HCT116 (cell line): Measurements from ENCODE around the gene KRTAP10-10. TPM values are rescaled to one million over a fixed set of nuclear protein-coding genes. Genes with fewer than 3 reads are reported as not detected.

ENCODE experiments used
- ATAC-seq: fragments of 200-7000 bp; cut with Tn5 transposase; 2 replicates; pipeline ENCODE4 v1.9.1; 2020; ENCODE audit warnings: mild to moderate bottlenecking, moderate library complexity
- BruUV-seq: library from RNA; stranded (reverse); fragments of 400-500 nt; replicated peaks from 2 replicates; lab custom pipeline; 2021; lab: Mats Ljungman, UMichigan
- CTCF ChIA-PET: fragments of 300-600 bp; sonication (Branson Sonifier 250); formaldehyde crosslinking; loops from one replicate; lab custom pipeline; 2021; ENCODE audit warnings: antibody characterized with exemption; lab: Charles Lee
- POLR2A ChIA-PET: fragments of 300-600, 350-600 bp; sonication (Branson Sonifier 250); formaldehyde crosslinking; loops from one replicate; lab custom pipeline; 2021; ENCODE audit warnings: antibody characterized with exemption; lab: Charles Lee
- RAD21 ChIA-PET, 2 experiments: fragments of 300-600 bp; sonication (Branson Sonifier 250); formaldehyde crosslinking; loops; one replicate each; lab custom pipeline; 2023; ENCODE audit warnings: low total read pairs in 2 of 2; ENCODE audit not compliant: uncharacterized antibody in 2 of 2, unreplicated experiment in 2 of 2, low non-redundant PET in 1 of 2; lab: Charles Lee
- DNase-seq: peaks from one replicate; pipeline ENCODE4 v3.0.0-alpha.2; 2010; ENCODE audit warnings: low read depth, low spot score
- H2AFZ ChIP-seq: fragments of 200-600 bp; shearing (Covaris generic), sonication (generic); 2 replicates; pipeline ENCODE4 v1.6.1; 2017; ENCODE audit warnings: low read depth, mixed run types, mixed read lengths, antibody characterized with exemption, low read length; ENCODE audit not compliant: poor library complexity, severe bottlenecking
- H3K27ac ChIP-seq: 2 replicates; pipeline ENCODE4 v1.5.1; 2012; ENCODE audit warnings: low read depth, low read length
- H3K27me3 ChIP-seq: fragments of 200-600 bp; sonication (generic); 2 replicates; pipeline ENCODE4 v1.6.1; 2016; ENCODE audit warnings: mixed run types, low read length, mixed read lengths; ENCODE audit not compliant: insufficient read depth
- H3K36me3 ChIP-seq, 2 experiments: fragments of 200-500 bp in 1 of 2; fragments of 200-600 bp in 1 of 2; sonication (Bioruptor generic) in 1 of 2; sonication (generic) in 1 of 2; 2 replicates each; pipeline versions ENCODE4 v1.5.1 to v1.6.1; 2014 to 2016; ENCODE audit warnings: low read length in 2 of 2, inconsistent platforms in 1 of 2, mixed read lengths in 1 of 2, mixed run types in 1 of 2; ENCODE audit not compliant: insufficient read depth in 2 of 2, control insufficient read depth in 1 of 2
- H3K4me1 ChIP-seq, 2 experiments: fragments of 200-600 bp in 1 of 2; sonication (generic) in 1 of 2; 2 replicates each; pipeline versions ENCODE4 v1.5.1 to v1.6.1; 2012 to 2017; ENCODE audit warnings: low read length in 2 of 2, inconsistent platforms in 1 of 2, mild to moderate bottlenecking in 1 of 2, mixed read lengths in 1 of 2, mixed run types in 1 of 2, moderate library complexity in 1 of 2; ENCODE audit not compliant: insufficient read depth in 2 of 2, control insufficient read depth in 1 of 2
- H3K4me2 ChIP-seq: fragments of 200-600 bp; sonication (generic); 2 replicates; pipeline ENCODE4 v1.6.1; 2017; ENCODE audit warnings: mixed run types, low read length, mixed read lengths
- H3K4me3 ChIP-seq, 2 experiments: fragments of 200-600 bp in 1 of 2; sonication (generic) in 1 of 2; replicated peaks in 1 of 2; 2 replicates each; pipeline ENCODE4 v1.5.1; 2011 to 2016; ENCODE audit warnings: low read length in 2 of 2, control low read depth in 1 of 2, low read depth in 1 of 2, mild to moderate bottlenecking in 1 of 2, mixed read lengths in 1 of 2, mixed run types in 1 of 2
- H3K79me2 ChIP-seq: fragments of 200-600 bp; sonication (generic); 2 replicates; pipeline ENCODE4 v1.6.1; 2017; ENCODE audit warnings: mild to moderate bottlenecking, mixed run types, low read length, moderate library complexity, mixed read lengths; ENCODE audit not compliant: insufficient read depth
- H3K9ac ChIP-seq: fragments of 200-600 bp; sonication (generic); 2 replicates; pipeline ENCODE4 v1.6.1; 2016; ENCODE audit warnings: low read length, mixed read lengths
- H3K9me2 ChIP-seq: fragments of 200-600 bp; sonication (generic), shearing (Covaris generic); 2 replicates; pipeline ENCODE4 v1.6.1; 2017; ENCODE audit warnings: mixed run types, mild to moderate bottlenecking, moderate library complexity; ENCODE audit not compliant: insufficient read depth
- H3K9me3 ChIP-seq, 2 experiments: fragments of 200-500 bp in 1 of 2; fragments of 200-600 bp in 1 of 2; sonication (Bioruptor generic) in 1 of 2; sonication (generic) in 1 of 2; 2 replicates each; pipeline ENCODE4 v1.6.1; 2014 to 2017; ENCODE audit warnings: low read length in 2 of 2, mixed read lengths in 2 of 2, inconsistent platforms in 1 of 2, low read depth in 1 of 2, mild to moderate bottlenecking in 1 of 2, mixed run types in 1 of 2, moderate library complexity in 1 of 2; ENCODE audit not compliant: control insufficient read depth in 1 of 2, insufficient read depth in 1 of 2
- H4K20me1 ChIP-seq: fragments of 200-600 bp; sonication (generic), shearing (Covaris generic); 2 replicates; pipeline ENCODE4 v1.6.1; 2017; ENCODE audit warnings: mixed run types, mild to moderate bottlenecking, moderate library complexity; ENCODE audit not compliant: insufficient read depth
- ATF3 ChIP-seq: IDR thresholded peaks from 2 replicates; pipeline ENCODE4 v1.6.1; 2012
- CTCF ChIP-seq, 3 experiments: fragments of 200-600 bp in 1 of 3; sonication (generic) in 1 of 3; IDR thresholded peaks in 2 of 3; conservative IDR thresholded peaks in 1 of 3; 2 replicates each; pipeline ENCODE4 v1.5.1; 2012 to 2017; ENCODE audit warnings: low read depth in 2 of 3, low read length in 2 of 3, antibody characterized with exemption in 1 of 3, borderline replicate concordance in 1 of 3, control low read depth in 1 of 3, mild to moderate bottlenecking in 1 of 3, mixed read lengths in 1 of 3, mixed run types in 1 of 3, moderate library complexity in 1 of 3; ENCODE audit not compliant: insufficient read depth in 1 of 3
- FOSL1 ChIP-seq: IDR thresholded peaks from 2 replicates; pipeline ENCODE4 v1.6.1; 2012; ENCODE audit warnings: low read depth
- JUND ChIP-seq: IDR thresholded peaks from 2 replicates; pipeline ENCODE4 v1.6.1; 2012
- POLR2AphosphoS5 ChIP-seq: IDR thresholded peaks from 2 replicates; pipeline ENCODE4 v1.6.1; 2011; ENCODE audit warnings: mild to moderate bottlenecking, low read depth, low read length, moderate library complexity
- REST ChIP-seq: IDR thresholded peaks from 2 replicates; pipeline ENCODE4 v1.6.1; 2012; ENCODE audit warnings: low read depth
- SRF ChIP-seq: IDR thresholded peaks from 2 replicates; pipeline ENCODE4 v1.6.1; 2012; ENCODE audit warnings: low read depth
- intact Hi-C: fragments of 100-400 bp; cut with micrococcal nuclease; formaldehyde crosslinking; loops from 2 replicates; pipeline ENCODE4 v1.10.0; 2022
- total RNA-seq: library from RNA; stranded (reverse); gene quantifications from one replicate; pipeline ENCODE4 v1.2.1, GENCODE V29; 2021; ENCODE audit not compliant: unreplicated experiment

KRTAP10-10 gene
- total RNA-seq, 1 experiment from 2014 or later, result not detected

DNA sequence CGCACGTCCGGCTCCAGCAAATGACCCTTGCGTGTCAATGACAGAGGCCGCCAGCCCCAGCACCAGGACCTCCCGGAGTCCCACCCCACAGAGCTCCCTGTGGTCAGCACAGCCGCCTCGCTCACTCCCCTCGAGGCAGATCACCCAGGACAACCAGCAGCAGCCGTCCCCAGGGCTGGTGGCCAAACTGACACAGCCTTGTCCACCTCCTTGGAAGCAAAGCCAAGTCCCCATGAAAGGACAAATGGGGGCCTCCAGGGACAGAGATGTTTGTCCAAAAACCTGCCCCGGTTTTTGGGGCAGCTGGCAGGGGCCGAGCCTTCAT is 2.1 kb downstream of the KRTAP10-10 start:
- Histone ChIP-seq H3K4me2 (no peak overlapping the region), H3K9me3 (peaks cover 6 to 8% of the 10 kb centered on the region in 2 experiments; a peak in 2 of 4 replicates), H3K79me2 (no peaks in the 10 kb centered on the region), H3K27ac (no peak overlapping the region), H3K9ac (no peak overlapping the region), H2AFZ (no peak overlapping the region), H4K20me1 (no peaks in the 10 kb centered on the region), H3K9me2 (no peaks in the 10 kb centered on the region), H3K36me3 (no peaks in the 10 kb centered on the region), H3K27me3 (peaks cover 6% of the 10 kb centered on the region; the same call in 1 of the 2 replicates), H3K4me1 (no peaks in the 10 kb centered on the region), H3K4me3 (no peak overlapping the region)
- POLR2A ChIA-PET, result no interaction called here
- ATAC-seq, result no peak
- no TSS peak for BruUV-seq
- no peak for DNase-seq
- TF ChIP-seq ATF3 (no peak), CTCF (IDR thresholded peaks at IDR 0.05 in 2 of 3, conservative IDR thresholded peaks at IDR 0.05 in 1 of 3; ENCODE audit: borderline replicate concordance in 1 of 3, insufficient read depth in 1 of 3, low read depth in 2 of 3, low read length in 2 of 3) (no peak), POLR2AphosphoS5 (no peak), FOSL1 (no peak), JUND (no peak), REST (no peak), SRF (no peak)
- RAD21 ChIA-PET, result no interaction called here
- intact Hi-C loops, result no loop called here
- CTCF ChIA-PET, result no interaction called here
